DMS 273 (cell line): ENCODE data around the gene OTUD1.
"Not testable (repeated sequence)": the region's sequence is repeated elsewhere in the genome, so short reads cannot be mapped to it uniquely, and the experiment has no call there.

Experiments
- DNase-seq: peaks from one replicate; lab custom pipeline; 2025; ENCODE audit not compliant: unreplicated experiment; lab: John Stamatoyannopoulos, UW

OTUD1 gene

GRCh38 chr10:23438547-23439451 is at the start of gene OTUD1:
TSS of gene OTUD1 (plus strand) at chr10:23439075. CDS start at chr10:23439458, 383 bp downstream.
- DNase-seq: peak; percentile 93

- not testable (repeated sequence) for DNase-seq
Observed at GRCh38 chr10:23390408-23390807, 48.5 kb upstream of the OTUD1 start.

GRCh38 chr10:23390809-23391208 is 48.1 kb upstream of the OTUD1 start:
- DNase-seq: no peak

- DNase-seq: no peak
Observed at GRCh38 chr10:23391821-23392220, 47.1 kb upstream of the OTUD1 start.

GRCh38 chr10:23395017-23395416 is 43.9 kb upstream of the OTUD1 start:
- DNase-seq: no peak

- DNase-seq: no peak
Observed at GRCh38 chr10:23396695-23397094, 42.2 kb upstream of the OTUD1 start.

- DNase-seq: no peak
Observed at GRCh38 chr10:23399701-23400144, 39.2 kb upstream of the OTUD1 start.

GRCh38 chr10:23402856-23403255 is 36.0 kb upstream of the OTUD1 start:
- no peak for DNase-seq

- no peak for DNase-seq
Observed at GRCh38 chr10:23403278-23403677, 35.6 kb upstream of the OTUD1 start.

- no peak for DNase-seq
Observed at GRCh38 chr10:23403719-23404118, 35.2 kb upstream of the OTUD1 start.

GRCh38 chr10:23404461-23404980 is 34.4 kb upstream of the OTUD1 start:
- DNase-seq: no peak

GRCh38 chr10:23405540-23405939 is 33.3 kb upstream of the OTUD1 start:
- DNase-seq: no peak

GRCh38 chr10:23406409-23406808 is 32.5 kb upstream of the OTUD1 start:
- no peak for DNase-seq

GRCh38 chr10:23408330-23408976 is 30.4 kb upstream of the OTUD1 start:
- peak; percentile 80 for DNase-seq

GRCh38 chr10:23412223-23412622 is 26.7 kb upstream of the OTUD1 start:
- DNase-seq: no peak

GRCh38 chr10:23413629-23414089 is 25.2 kb upstream of the OTUD1 start:
- no peak for DNase-seq

- DNase-seq: no peak
Observed at GRCh38 chr10:23414658-23415057, 24.2 kb upstream of the OTUD1 start.

- no peak for DNase-seq
Observed at GRCh38 chr10:23417254-23417653, 21.6 kb upstream of the OTUD1 start.

- no peak for DNase-seq
Observed at GRCh38 chr10:23418051-23418681, 20.7 kb upstream of the OTUD1 start.

GRCh38 chr10:23419201-23419600 is 19.7 kb upstream of the OTUD1 start:
- no peak for DNase-seq

- DNase-seq: no peak
Observed at GRCh38 chr10:23419655-23420329, 19.1 kb upstream of the OTUD1 start.
